ENCODE results near the gene MTG2. TPM values are rescaled to one million over a fixed set of nuclear protein-coding genes. Genes with fewer than 3 reads are reported as not detected.

The MTG2 gene
- total and polyA plus RNA-seq, 4 donors, result 5.3 to 55.3 (median 29.0) TPM

DNA sequence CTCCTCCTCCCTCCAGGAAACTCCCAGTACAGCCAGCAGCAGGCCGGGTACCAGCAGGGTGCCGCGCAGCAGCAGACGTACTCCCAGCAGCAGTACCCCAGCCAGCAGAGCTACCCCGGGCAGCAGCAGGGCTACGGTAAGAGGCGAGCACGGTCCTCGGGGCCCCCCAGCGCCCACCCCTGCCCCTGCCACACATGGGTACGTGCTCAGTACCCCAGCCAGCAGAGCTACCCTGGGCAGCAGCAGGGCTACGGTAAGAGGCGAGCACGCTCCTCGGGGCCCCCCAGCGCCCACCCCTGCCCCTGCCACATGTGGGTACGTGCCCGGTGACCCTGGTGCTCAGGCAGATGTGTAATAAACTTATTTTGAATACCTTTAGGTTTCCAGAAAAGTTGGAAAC is 10.2 kb upstream of the MTG2 start:
- ATAC-seq (ENCODE audit: low FRiP score) (no peak), DNase-seq (no peak)
- intact Hi-C loops (cut with DNase I), result no loop called here
- Histone ChIP-seq H3K27ac (ENCODE audit: low read depth in 1 of 2, low read length in 2 of 2) (no peak overlapping the region), H3K36me3 (ENCODE audit: control insufficient read depth in 1 of 2, insufficient read depth in 2 of 2, low read length in 1 of 2) (peaks cover 0 to 4% of the 10 kb centered on the region in 2 donors), H3K4me1 (ENCODE audit: control insufficient read depth in 1 of 2, insufficient read depth in 2 of 2, low read length in 2 of 2) (no peaks in the 10 kb centered on the region), H3K4me3 (ENCODE audit: low read length in 2 of 2) (no peak overlapping the region), H3K27me3 (ENCODE audit: control insufficient read depth in 1 of 2, insufficient read depth in 2 of 2, low read length in 1 of 2) (no peaks in the 10 kb centered on the region), H3K9me3 (ENCODE audit: control insufficient read depth, low read length) (no peaks in the 10 kb centered on the region)
- 95 to 96% methylated on average over 18 of the region's 18 CpGs for WGBS, 2 donors

DNA sequence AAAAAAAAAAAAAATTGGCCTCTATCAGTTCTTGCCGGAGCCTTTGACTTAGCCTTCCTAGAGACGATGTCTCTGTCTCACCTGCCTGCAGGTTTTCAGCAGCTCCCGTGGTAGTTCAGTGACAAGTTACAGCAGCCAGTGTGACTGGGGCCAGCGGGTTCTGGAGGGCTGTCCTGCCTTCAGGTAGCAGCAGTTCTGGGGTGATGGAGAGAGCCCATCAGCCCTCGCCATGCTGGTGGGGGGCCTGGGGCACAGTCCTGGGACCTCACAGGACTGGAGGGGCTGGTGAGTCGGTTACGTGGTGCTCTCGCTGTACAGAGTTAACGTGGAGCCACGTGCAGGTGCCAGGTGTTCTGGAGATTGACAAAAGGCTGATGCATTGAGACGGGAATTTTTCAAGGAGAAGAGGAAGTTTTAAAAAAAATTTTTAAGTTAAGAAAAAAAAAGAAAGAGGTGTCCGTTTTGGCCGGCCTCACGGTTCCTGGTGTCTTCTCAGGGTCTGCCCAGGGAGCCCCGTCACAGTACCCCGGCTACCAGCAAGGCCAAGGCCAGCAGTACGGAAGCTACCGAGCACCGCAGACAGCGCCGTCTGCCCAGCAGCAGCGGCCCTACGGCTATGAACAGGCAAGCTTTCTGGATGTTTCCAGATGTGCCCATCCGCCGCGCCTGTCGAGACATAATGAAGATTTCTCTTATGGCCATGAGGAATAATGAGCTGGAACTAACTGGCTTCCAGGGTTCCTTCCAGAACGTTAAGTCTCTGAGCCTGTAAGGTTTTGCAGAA is 8.6 kb upstream of the MTG2 start:
- DNase-seq (no peak), ATAC-seq (ENCODE audit: low FRiP score) (no peak)
- Histone ChIP-seq H3K4me3 (ENCODE audit: low read length in 2 of 2) (no peak overlapping the region), H3K27me3 (ENCODE audit: control insufficient read depth in 1 of 2, insufficient read depth in 2 of 2, low read length in 1 of 2) (no peaks in the 10 kb centered on the region), H3K9me3 (ENCODE audit: control insufficient read depth, low read length) (no peaks in the 10 kb centered on the region), H3K36me3 (ENCODE audit: control insufficient read depth in 1 of 2, insufficient read depth in 2 of 2, low read length in 1 of 2) (no peaks in the 10 kb centered on the region), H3K27ac (ENCODE audit: low read depth in 1 of 2, low read length in 2 of 2) (no peak overlapping the region), H3K4me1 (ENCODE audit: control insufficient read depth in 1 of 2, insufficient read depth in 2 of 2, low read length in 2 of 2) (no peaks in the 10 kb centered on the region)
- 95% methylated on average over 28 of the region's 28 CpGs for WGBS, 2 donors
- intact Hi-C loops (cut with DNase I), result no loop called here

DNA sequence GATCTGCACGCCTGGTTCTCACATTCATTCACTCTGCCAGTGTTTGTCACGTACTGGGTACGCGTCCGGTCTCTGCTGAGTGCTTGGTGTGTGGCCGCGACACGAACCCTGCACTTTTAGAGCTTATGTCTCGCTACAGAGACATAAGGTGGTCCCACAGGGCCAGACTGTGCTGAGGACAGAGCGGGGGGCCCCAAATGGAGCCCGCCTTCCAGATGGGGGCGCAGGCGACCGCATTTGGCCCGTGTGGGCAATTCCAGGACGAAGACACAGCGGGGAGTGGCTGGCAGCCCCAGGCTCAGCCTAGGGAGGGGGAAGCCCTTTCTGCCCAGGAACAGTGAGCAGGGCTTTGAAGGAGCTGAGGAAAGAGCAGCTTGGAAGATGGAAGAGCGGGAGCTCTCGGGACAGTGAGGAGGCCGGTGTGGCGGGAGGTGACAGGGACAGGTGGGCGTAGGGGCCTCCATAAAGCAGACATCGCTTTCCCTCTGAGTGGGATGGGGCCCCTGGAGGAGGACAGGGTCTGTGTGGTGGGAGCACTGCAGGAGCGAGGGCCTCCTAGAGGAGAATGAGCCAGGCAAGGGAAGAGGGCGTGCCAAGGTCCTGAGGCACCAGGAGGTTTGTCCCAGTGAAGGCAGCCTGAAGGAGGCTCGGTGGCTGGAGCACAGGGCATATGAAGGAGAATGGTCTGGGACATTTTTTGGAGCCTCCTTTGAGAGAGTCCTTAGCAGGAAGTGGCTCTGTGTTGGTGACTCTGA is 7.8 kb upstream of the MTG2 start:
- Histone ChIP-seq H3K27ac (ENCODE audit: low read depth in 1 of 2, low read length in 2 of 2) (no peak overlapping the region), H3K4me3 (ENCODE audit: low read length in 2 of 2) (no peak overlapping the region), H3K9me3 (ENCODE audit: control insufficient read depth, low read length) (no peaks in the 10 kb centered on the region), H3K27me3 (ENCODE audit: control insufficient read depth in 1 of 2, insufficient read depth in 2 of 2, low read length in 1 of 2) (no peaks in the 10 kb centered on the region), H3K4me1 (ENCODE audit: control insufficient read depth in 1 of 2, insufficient read depth in 2 of 2, low read length in 2 of 2) (no peaks in the 10 kb centered on the region), H3K36me3 (ENCODE audit: control insufficient read depth in 1 of 2, insufficient read depth in 2 of 2, low read length in 1 of 2) (no peaks in the 10 kb centered on the region)
- intact Hi-C loops (cut with DNase I), result no loop called here
- 96% methylated on average over 26 of the region's 26 CpGs for WGBS, 2 donors
- ATAC-seq (ENCODE audit: low FRiP score), result no peak
- no peak for DNase-seq

DNA sequence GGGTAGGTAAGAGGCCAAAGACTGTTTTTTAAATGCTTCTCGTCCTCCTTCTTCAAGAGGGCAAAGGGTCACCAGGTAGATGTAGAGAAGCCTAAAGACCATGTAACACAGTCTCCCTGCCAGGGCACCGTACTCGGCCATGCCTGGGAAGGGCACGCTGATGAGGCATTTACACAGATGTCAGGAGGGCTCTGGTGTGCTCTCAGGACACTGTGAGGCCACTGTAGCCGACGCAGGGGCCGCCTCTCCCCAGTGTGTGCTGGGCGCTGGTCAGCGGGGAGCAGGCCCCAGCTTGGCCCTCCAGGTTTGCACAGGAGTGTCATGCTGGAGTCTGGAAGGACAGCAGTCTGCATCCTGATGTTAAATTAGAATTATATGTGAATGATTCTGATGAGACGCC is 7.1 kb upstream of the MTG2 start:
- H3K4me3 ChIP-seq (ENCODE audit: low read length in 2 of 2), result no peak overlapping the region
- no peaks in the 10 kb centered on the region for H3K9me3 ChIP-seq (ENCODE audit: control insufficient read depth, low read length)
- no peaks in the 10 kb centered on the region for H3K36me3 ChIP-seq (ENCODE audit: control insufficient read depth in 1 of 2, insufficient read depth in 2 of 2, low read length in 1 of 2)
- H3K27ac ChIP-seq (ENCODE audit: low read depth in 1 of 2, low read length in 2 of 2), result no peak overlapping the region
- no peaks in the 10 kb centered on the region for H3K4me1 ChIP-seq (ENCODE audit: control insufficient read depth in 1 of 2, insufficient read depth in 2 of 2, low read length in 2 of 2)
- no peaks in the 10 kb centered on the region for H3K27me3 ChIP-seq (ENCODE audit: control insufficient read depth in 1 of 2, insufficient read depth in 2 of 2, low read length in 1 of 2)
- intact Hi-C loops (cut with DNase I), result no loop called here
- 94 to 96% methylated on average over 10 of the region's 10 CpGs for WGBS, 2 donors
- ATAC-seq (ENCODE audit: low FRiP score) (no peak), DNase-seq (peak in 1 of 2 donors; percentile 55)

DNA sequence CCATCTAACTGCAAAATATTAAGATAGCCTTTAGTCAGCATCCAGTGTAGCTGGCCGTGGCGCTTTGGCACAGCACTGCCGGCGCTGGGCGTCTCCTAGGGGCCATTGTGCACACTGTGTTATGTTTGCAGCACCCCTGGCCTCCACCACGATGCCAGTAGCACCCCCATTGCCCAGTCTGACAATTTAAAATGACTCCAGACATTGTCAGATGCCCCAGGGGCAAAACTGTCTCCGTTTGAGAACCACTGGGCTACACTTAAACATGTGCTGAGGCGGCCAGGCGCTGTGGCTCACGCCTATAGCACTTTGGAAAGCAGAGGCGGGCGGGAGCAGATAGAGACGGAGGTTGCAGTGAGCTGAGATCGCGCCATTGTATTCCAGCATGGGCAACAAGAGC is 6.0 kb upstream of the MTG2 start:
- Histone ChIP-seq H3K27me3 (ENCODE audit: control insufficient read depth in 1 of 2, insufficient read depth in 2 of 2, low read length in 1 of 2) (no peaks in the 10 kb centered on the region), H3K36me3 (ENCODE audit: control insufficient read depth in 1 of 2, insufficient read depth in 2 of 2, low read length in 1 of 2) (no peaks in the 10 kb centered on the region), H3K27ac (ENCODE audit: low read depth in 1 of 2, low read length in 2 of 2) (no peak overlapping the region), H3K4me1 (ENCODE audit: control insufficient read depth in 1 of 2, insufficient read depth in 2 of 2, low read length in 2 of 2) (no peaks in the 10 kb centered on the region), H3K4me3 (ENCODE audit: low read length in 2 of 2) (no peak overlapping the region), H3K9me3 (ENCODE audit: control insufficient read depth, low read length) (no peaks in the 10 kb centered on the region)
- intact Hi-C loops (cut with DNase I), result no loop called here
- ATAC-seq (ENCODE audit: low FRiP score) (no peak), DNase-seq (peak in 1 of 2 donors; percentile 58)
- WGBS, 2 donors, result 92 to 93% methylated on average over 15 of the region's 15 CpGs

DNA sequence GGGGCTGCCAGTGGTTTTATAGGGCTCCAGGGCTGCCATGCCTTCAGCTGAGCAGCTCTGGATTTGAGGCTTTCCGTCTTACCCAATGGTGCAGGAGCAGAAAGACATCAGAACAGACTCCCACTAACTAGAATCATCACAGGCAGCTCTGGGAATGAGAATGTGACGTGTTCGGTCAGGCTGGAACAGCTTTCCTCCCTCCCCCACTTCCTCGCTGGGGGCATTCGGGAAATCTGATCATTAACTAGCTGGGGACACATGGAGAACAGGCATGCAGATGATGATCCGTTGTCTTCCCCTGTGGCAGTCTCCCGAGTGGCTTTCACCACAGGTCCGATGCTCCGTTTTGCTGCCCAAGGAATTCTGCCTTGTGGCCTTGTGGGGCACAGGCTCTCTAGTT is 5.5 kb upstream of the MTG2 start:
- intact Hi-C loops (cut with DNase I), result no loop called here
- Histone ChIP-seq H3K4me1 (ENCODE audit: control insufficient read depth in 1 of 2, insufficient read depth in 2 of 2, low read length in 2 of 2) (no peaks in the 10 kb centered on the region), H3K27ac (ENCODE audit: low read depth in 1 of 2, low read length in 2 of 2) (no peak overlapping the region), H3K27me3 (ENCODE audit: control insufficient read depth in 1 of 2, insufficient read depth in 2 of 2, low read length in 1 of 2) (no peaks in the 10 kb centered on the region), H3K9me3 (ENCODE audit: control insufficient read depth, low read length) (no peaks in the 10 kb centered on the region), H3K4me3 (ENCODE audit: low read length in 2 of 2) (no peak overlapping the region), H3K36me3 (ENCODE audit: control insufficient read depth in 1 of 2, insufficient read depth in 2 of 2, low read length in 1 of 2) (no peaks in the 10 kb centered on the region)
- no peak for DNase-seq
- ATAC-seq (ENCODE audit: low FRiP score), result no peak
- WGBS, 2 donors, result 92 to 93% methylated on average over 9 of the region's 9 CpGs

DNA sequence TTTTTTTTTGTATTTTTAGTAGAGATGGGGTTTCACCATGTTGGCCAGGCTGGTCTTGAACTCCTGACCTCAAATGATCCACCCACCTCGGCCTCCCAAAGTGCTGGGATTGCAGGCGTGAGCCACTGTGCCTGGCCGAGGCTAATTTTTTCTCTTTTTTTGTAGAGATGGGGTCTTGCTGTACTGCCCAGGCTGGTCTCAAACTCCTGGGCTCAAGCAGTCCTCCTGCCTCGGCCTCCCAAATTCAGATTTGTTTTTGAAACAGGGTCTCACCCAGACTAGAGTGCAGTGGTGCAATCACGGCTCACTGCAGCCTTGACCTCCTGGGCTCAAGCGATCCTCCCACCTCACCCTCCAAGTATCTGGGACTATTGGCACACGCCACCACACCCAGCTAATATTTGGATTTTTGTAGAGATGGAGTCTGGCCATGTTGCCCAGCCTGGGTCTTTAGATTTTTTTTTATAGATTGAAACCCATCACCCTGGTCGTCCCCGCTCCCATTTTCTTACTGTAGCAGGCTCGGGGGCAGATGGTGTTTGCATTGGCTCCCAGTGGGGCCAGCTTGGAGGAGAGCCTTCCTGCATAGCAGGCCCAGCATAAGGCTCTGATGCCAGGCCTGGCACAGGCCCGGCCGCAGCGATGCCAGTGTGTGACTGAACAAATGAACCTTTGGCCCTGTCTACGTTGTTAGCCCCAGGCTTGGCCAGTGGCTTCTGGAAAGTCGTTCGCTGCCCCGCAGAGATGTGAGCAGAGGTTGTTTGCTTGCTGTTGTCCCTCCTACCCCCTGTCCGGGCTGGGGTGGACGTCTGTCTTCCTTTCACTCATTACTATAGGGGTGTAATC is 4.3 kb upstream of the MTG2 start:
- DNase-seq, result peak in 1 of 2 donors; percentile 45
- Histone ChIP-seq H3K36me3 (ENCODE audit: control insufficient read depth in 1 of 2, insufficient read depth in 2 of 2, low read length in 1 of 2) (no peaks in the 10 kb centered on the region), H3K4me3 (ENCODE audit: low read length in 2 of 2) (no peak overlapping the region), H3K27ac (ENCODE audit: low read depth in 1 of 2, low read length in 2 of 2) (no peak overlapping the region), H3K9me3 (ENCODE audit: control insufficient read depth, low read length) (no peaks in the 10 kb centered on the region), H3K27me3 (ENCODE audit: control insufficient read depth in 1 of 2, insufficient read depth in 2 of 2, low read length in 1 of 2) (no peaks in the 10 kb centered on the region), H3K4me1 (ENCODE audit: control insufficient read depth in 1 of 2, insufficient read depth in 2 of 2, low read length in 2 of 2) (no peaks in the 10 kb centered on the region)
- intact Hi-C loops (cut with DNase I), result no loop called here
- no peak for ATAC-seq (ENCODE audit: low FRiP score)
- WGBS, 2 donors, result 29 to 45% methylated on average over 19 of the region's 19 CpGs

DNA sequence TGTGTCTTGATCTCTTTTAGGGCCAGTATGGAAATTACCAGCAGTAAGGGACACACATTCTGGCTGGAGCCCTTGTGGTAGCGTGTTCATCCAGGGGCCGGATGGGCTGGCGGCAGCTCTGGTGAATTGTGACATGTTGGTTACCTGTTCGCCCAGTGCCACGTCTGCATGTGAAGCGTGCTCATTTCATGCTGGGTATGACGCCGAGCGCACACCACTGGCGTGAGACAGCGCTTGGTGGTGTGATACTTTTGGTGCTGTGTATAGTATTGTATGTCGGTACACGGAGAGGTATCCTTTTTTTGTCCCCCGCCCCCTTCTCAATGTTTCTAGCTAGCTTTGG is 3.7 kb upstream of the MTG2 start:
- no peaks in the 10 kb centered on the region for H3K9me3 ChIP-seq (ENCODE audit: control insufficient read depth, low read length)
- intact Hi-C loops (cut with DNase I), result no loop called here
- no peaks in the 10 kb centered on the region for H3K4me1 ChIP-seq (ENCODE audit: control insufficient read depth in 1 of 2, insufficient read depth in 2 of 2, low read length in 2 of 2)
- no peak overlapping the region for H3K4me3 ChIP-seq (ENCODE audit: low read length in 2 of 2)
- DNase-seq (peak; percentile 26 to 70), ATAC-seq (ENCODE audit: low FRiP score) (no peak)
- H3K27me3 ChIP-seq (ENCODE audit: control insufficient read depth in 1 of 2, insufficient read depth in 2 of 2, low read length in 1 of 2), result no peaks in the 10 kb centered on the region
- no peak overlapping the region for H3K27ac ChIP-seq (ENCODE audit: low read depth in 1 of 2, low read length in 2 of 2)
- H3K36me3 ChIP-seq (ENCODE audit: control insufficient read depth in 1 of 2, insufficient read depth in 2 of 2, low read length in 1 of 2), result no peaks in the 10 kb centered on the region
- WGBS, 2 donors, result 92 to 93% methylated on average over 14 of the region's 14 CpGs
